Hypothalamus (tissue), 51 donors: ENCODE data around the gene TUBA4A.
"Not testable (repeated sequence)": the region's sequence is repeated elsewhere in the genome, so short reads cannot be mapped to it uniquely, and the experiment has no call there.

Experiments
- DNase-seq, 51 donors: peaks; one replicate each; lab custom pipeline; 2025; lab: John Stamatoyannopoulos, UW

TUBA4A gene

GRCh38 chr2:219287580-219288265 is 34.0 kb upstream of the TUBA4A start:
- DNase-seq: no peak

GRCh38 chr2:219287116-219287440 is 33.4 kb upstream of the TUBA4A start:
- not testable (repeated sequence) for DNase-seq

- DNase-seq: peak in 21 of 51 donors; percentile 34 to 67 (median 49)
Measured at GRCh38 chr2:219286436-219287115, 32.9 kb upstream of the TUBA4A start.

- DNase-seq: peak in 26 of 51 donors; percentile 17 to 82 (median 50)
Measured at GRCh38 chr2:219285894-219286425, 32.2 kb upstream of the TUBA4A start.

GRCh38 chr2:219285373-219285735 is 31.6 kb upstream of the TUBA4A start:
- no peak for DNase-seq

GRCh38 chr2:219284501-219285372 is 31.0 kb upstream of the TUBA4A start:
- DNase-seq: no peak

GRCh38 chr2:219282943-219283581 is 29.3 kb upstream of the TUBA4A start:
- DNase-seq: peak in 5 of 51 donors; percentile 13 to 55 (median 32)

- peak in 18 of 51 donors; percentile 5 to 71 (median 44) for DNase-seq
Measured at GRCh38 chr2:219282375-219282774, 28.7 kb upstream of the TUBA4A start.

GRCh38 chr2:219281588-219281987 is 27.9 kb upstream of the TUBA4A start:
- peak in 1 of 51 donors; percentile 22 for DNase-seq

- DNase-seq: peak in 2 of 51 donors; percentile 40 to 53
Measured at GRCh38 chr2:219280651-219281050, 26.9 kb upstream of the TUBA4A start.

- peak in 2 of 51 donors; percentile 44 to 66 for DNase-seq
Measured at GRCh38 chr2:219279916-219280516, 26.3 kb upstream of the TUBA4A start.

- peak; percentile 71 to 99 (median 98) for DNase-seq
Measured at GRCh38 chr2:219279151-219279915, 25.6 kb upstream of the TUBA4A start, which contains the start of gene DNAJB2. Gene DNAJB2 (plus strand): TSS chr2:219279366. CDS start chr2:219279834, 468 bp downstream.

- no peak for DNase-seq
Measured at GRCh38 chr2:219278655-219279150, 25.0 kb upstream of the TUBA4A start.

- DNase-seq: peak in 49 of 51 donors; percentile 29 to 91 (median 67)
Measured at GRCh38 chr2:219277703-219278654, 24.3 kb upstream of the TUBA4A start.

GRCh38 chr2:219274361-219274921 is 20.7 kb upstream of the TUBA4A start:
- DNase-seq: no peak

GRCh38 chr2:219273937-219274336 is 20.2 kb upstream of the TUBA4A start:
- DNase-seq: no peak

- DNase-seq: no peak
Measured at GRCh38 chr2:219272995-219273394, 19.3 kb upstream of the TUBA4A start.
